Measurements from ENCODE around the gene SYNE4.

GRCh38 chr19:35988824-35989223 is 19.8 kb downstream of the SYNE4 start:
- TF ChIP-seq CTCF (IDR thresholded peaks at IDR 0.05 in 8 of 11, conservative IDR thresholded peaks at IDR 0.05 in 3 of 11) (no peak), POLR2A (IDR thresholded peaks at IDR 0.05) (no peak)
